G401 (cell line): Measurements from ENCODE around the gene VIPR1. TPM values are rescaled to one million over a fixed set of nuclear protein-coding genes. Genes with fewer than 3 reads are reported as not detected.

Experiments
- DNase-seq: peaks from one replicate; pipeline ENCODE4 v3.0.0-alpha.2; 2015; ENCODE audit warnings: low spot score
- in situ Hi-C: cut with HindIII; loops from 2 replicates; pipeline ENCODE4 v1.10.0; 2016; ENCODE audit warnings: low sequenced_read_pairs, mixed read lengths
- total RNA-seq: library from RNA; depleted of rRNA; stranded (reverse); fragments of >200 nt; shearing (Covaris generic); gene quantifications from 2 replicates; pipeline ENCODE4 v1.2.3, GENCODE V29; 2014

VIPR1 gene
- total RNA-seq, 1 experiment from 2014 or later: 0.14 TPM

GRCh38 chr3:42507761-42508335 is 5.4 kb downstream of the VIPR1 start:
- in situ Hi-C loops: no loop called here
- DNase-seq: peak; percentile 61

GRCh38 chr3:42508562-42508961 is 6.1 kb downstream of the VIPR1 start:
- DNase-seq: no peak
- in situ Hi-C loops: no loop called here

GRCh38 chr3:42509111-42509510 is 6.7 kb downstream of the VIPR1 start:
- in situ Hi-C loops: no loop called here
- DNase-seq: no peak

GRCh38 chr3:42510325-42510724 is 7.9 kb downstream of the VIPR1 start:
- no peak for DNase-seq
- in situ Hi-C loops: no loop called here

DNA sequence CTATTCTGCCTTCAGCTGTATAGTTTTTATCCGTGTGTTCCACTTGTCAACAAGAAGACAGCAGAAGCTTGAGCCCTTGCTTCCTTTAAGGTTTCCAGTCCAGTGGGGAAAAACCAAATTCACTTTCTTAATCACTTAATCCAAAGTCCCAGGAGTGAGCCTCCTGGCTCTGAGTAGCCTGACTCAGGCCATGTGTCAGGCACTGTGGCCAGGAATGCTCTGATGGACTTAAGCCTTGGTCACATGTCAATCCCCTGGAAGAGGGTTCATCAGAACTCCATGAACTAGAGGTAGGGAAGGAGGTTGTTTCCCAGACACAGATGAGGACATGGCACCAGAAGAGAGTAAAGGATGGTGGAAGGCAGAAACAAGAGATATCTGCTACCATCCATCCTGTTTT is 8.8 kb downstream of the VIPR1 start:
- in situ Hi-C loops: no loop called here
- DNase-seq: no peak

DNA sequence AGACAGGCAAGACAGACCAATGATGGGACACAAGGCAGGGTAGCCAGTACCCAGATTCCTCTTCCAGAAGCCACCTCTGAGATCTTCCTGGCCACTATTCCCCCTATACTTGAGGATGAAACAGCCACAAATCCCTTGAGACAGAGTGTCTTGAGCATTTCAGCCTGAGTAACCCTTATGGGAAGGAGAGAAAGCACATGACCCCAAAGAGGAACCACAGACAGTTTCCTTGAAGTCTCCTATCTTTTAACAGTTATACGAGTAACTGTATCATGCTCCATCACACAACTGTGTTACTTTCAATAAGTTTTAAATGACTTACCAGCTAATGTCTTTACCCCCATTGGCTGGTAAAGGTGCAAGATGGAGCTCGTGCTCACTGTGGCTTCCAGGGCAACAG is 9.3 kb downstream of the VIPR1 start:
- no peak for DNase-seq
- in situ Hi-C loops: no loop called here

GRCh38 chr3:42513121-42513520 is 10.7 kb downstream of the VIPR1 start:
- in situ Hi-C loops: no loop called here
- peak; percentile 22 for DNase-seq

- in situ Hi-C loops: no loop called here
- DNase-seq: no peak
These were observed 11.1 kb downstream of the VIPR1 start for GRCh38 chr3:42513521-42513920.

DNA sequence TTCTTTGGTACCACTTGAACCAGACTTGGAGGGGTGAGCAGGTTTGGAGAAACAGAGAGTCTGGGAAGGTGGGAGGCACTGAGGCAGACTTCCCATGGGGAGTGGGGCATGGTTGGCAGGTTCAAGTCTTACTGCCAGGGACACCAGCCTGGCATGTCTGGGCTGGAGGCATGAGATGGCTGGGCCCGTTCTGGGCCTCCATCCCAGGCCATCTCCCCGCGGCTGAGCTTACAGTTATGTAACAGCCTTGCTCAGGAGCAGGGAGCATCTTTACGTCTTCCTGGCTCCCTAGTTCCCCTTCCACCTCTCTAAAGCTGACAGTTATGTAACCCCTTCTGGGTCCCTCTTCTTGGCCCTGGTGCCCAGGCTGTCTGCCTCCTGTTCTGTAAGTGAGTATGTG is 12.4 kb downstream of the VIPR1 start:
- in situ Hi-C loops: no loop called here
- DNase-seq: peak; percentile 76

GRCh38 chr3:42515391-42515916 is 13.0 kb downstream of the VIPR1 start:
- peak; percentile 69 for DNase-seq
- in situ Hi-C loops: no loop called here

DNA sequence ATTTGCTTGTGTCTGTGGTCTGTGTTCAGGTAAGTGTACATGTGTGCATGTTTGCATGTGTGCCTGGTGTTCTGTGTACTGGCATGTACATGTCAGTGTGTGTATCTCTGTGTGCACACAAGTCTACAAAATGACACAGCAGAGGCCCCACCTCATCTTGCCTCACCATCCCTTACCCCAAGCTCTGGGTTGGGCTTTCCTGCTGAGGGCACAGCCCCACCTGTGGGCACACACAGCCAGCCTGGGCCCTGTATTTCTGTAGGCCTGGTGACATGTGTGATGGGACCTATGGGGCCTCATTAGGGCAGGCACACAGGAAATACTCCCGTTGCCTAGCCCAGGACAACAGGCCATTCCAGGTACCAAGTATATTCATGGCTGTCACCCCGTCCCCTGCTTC is 13.5 kb downstream of the VIPR1 start:
- no peak for DNase-seq
- in situ Hi-C loops: no loop called here

DNA sequence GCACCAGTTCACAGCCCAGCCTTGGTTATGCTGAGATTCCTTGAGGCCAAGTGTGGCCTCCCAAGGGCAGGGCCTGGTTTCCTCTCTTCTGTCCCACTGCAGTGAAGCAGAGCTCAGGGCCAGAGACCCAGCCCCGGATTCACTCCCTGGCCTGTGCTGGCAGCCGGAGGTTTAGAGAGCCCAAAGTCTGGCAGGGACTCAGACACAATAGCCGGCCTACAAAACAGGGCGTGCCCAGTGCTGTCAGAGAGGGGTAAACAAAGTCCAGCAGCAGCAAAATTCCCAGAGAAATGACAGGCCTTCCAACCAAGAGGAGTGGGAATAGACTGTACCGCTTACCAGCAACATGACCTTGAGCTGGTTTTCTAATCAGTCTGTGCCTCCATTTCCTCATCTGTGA is 14.0 kb downstream of the VIPR1 start:
- in situ Hi-C loops: no loop called here
- no peak for DNase-seq

DNA sequence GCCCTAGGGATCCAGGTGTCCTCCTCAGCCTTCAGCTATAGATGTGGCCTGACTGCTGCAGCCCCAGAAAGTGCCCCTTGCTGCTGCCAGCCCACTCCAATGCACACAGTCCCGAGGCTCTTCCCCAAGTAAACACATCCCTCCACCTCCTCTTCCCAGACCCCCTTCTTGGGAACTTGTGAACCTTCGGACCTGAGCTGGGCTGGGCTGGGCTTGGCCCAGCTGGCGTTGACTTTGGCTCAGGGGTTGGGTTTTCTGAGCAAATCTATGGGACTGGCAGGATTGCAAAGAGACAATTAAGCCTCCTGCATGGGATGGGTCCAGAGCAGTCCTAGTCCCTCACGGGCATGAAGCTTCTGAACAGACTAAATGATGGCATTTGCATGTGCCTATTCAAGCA is 14.7 kb downstream of the VIPR1 start:
- no peak for DNase-seq
- in situ Hi-C loops: no loop called here

DNA sequence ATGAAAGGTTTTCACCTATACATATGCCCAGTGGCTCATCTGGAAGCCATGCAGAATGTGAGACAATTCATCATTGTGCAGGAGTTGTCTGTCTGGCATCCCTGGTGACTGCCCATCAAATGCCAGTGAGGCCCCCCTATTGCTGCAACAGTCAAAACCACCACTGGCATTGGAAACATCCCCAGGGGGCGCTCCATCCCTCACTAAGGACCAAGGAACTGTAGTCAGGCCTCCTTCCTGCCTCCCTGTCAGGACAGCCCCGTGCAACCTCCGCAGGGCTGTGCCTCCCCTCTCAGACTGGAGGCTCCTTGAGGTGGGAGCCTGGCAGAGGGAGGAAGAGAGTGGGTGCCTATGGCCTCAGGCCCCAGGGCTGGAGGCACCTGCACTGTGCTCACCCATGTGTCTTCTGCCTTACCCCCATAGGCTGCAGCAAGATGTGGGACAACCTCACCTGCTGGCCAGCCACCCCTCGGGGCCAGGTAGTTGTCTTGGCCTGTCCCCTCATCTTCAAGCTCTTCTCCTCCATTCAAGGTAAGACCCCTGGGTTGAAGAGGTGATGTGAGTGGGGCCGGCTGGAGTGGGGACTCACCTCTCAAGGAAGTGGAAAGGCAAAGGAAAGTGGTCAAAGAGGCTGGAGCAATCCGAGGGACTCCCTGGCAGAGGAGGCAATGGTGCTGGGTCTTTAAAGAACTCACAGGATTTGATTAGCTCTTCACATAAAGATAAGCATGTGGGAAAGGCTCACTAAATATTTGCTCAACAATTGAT is 16.5 kb downstream of the VIPR1 start:
- no peak for DNase-seq
- in situ Hi-C loops: no loop called here

DNA sequence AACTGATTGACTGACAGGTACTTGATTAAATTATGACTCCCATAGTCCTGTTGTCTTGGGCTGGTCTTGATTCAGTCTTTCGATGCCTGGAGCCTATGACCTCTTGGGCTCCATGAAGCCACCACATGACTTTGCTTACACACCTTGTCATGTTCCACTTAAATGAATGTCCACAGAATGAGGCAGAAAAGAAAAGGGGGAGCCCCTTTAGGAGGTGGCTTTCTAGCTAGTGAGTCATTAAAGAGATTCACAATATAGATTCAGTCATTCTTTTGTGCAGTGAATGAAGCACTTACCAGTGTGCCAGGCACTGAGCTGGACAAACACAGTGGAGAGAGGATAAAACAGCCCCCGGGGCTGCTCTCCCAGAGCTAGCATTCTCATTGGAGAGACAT is 17.1 kb downstream of the VIPR1 start:
- in situ Hi-C loops: no loop called here
- no peak for DNase-seq

- in situ Hi-C loops: no loop called here
- peak; percentile 20 for DNase-seq
These were observed 17.9 kb downstream of the VIPR1 start for GRCh38 chr3:42520336-42520735.

- DNase-seq: peak; percentile 96
- in situ Hi-C loops: no loop called here
These were observed 18.5 kb downstream of the VIPR1 start for GRCh38 chr3:42520906-42521305.

DNA sequence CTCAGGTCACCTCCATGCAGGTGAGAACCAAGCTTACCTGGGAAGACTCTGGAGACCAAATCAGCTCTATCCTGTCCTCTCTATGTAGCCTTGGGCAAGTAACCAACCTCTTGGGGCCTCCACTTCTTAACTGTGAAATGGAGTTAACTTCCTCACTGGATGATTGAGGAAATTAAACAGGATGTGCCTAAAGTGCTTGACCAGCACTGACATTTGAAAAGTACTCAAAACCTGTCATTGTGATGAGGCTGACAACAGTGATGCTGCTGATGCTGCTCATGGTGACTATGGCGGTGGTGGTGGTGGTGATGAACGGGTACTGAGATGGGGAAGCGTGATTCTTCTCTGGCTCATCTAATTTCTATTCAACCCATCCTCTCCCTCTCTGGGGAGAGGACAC is 22.3 kb downstream of the VIPR1 start:
- in situ Hi-C loops: no loop called here
- no peak for DNase-seq

DNA sequence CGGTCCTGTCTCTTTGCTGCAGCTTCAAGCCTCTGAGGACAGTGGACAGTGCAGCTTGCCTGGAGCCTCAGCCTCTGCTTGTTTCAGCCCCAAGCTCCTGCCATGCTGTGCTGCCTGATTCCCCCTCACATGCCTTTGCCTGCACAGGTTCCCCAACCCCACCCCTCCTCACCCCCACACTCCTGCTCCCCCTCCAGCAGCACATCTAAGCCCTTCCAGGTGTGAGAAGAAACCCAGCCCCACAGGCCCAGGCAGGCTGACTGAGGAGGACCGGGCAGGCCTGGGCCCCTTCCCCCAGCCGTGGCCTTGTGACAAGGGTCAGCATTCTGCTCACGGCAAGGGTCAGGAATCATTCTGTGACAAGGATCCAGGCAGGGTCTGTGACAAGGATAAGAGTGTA is 22.8 kb downstream of the VIPR1 start:
- DNase-seq: no peak
- in situ Hi-C loops: no loop called here

DNA sequence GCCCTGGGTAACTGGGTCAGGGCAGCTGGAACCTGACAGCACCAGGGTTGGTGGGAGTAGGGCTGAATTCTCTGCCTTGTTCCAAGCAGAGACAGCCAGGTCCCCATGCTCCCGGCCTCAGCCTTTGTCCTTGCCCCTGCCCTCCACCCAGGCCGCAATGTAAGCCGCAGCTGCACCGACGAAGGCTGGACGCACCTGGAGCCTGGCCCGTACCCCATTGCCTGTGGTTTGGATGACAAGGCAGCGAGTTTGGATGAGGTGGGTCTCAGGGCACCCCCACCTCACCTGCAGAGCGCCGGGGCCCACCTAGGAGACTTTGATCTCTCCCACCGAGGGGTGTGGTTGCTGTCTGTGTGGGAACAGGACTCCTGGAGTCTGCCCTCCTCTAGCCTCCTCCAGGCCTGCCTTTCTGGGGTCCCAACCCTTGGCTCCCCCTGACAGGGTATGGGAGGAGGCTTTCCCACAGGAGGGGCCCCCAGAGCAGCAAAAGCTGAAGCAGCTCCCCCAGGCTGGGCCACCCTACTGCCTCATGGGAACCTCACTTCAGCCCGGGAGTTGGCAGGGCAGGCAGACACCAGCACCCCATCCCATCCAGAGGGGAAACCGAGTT is 23.4 kb downstream of the VIPR1 start:
- DNase-seq: no peak
- in situ Hi-C loops: no loop called here
